ENCODE data around the gene MYOM3. TPM values are rescaled to one million over a fixed set of nuclear protein-coding genes. Genes with fewer than 3 reads are reported as not detected.

Gene MYOM3
- total and polyA plus RNA-seq, 2 of the 4 experiments (the other 2 are of a cell fraction) = 0.03 TPM; not detected in 1

GRCh38 chr1:24147194-24147593 lies 35.3 kb upstream of the MYOM3 start:
- intact Hi-C loops (cut with micrococcal nuclease) = no loop called here
- Histone ChIP-seq H2BK120ac (ENCODE audit: low read depth, low read length) (no peak overlapping the region), H3K4me2 (ENCODE audit: low read depth, low read length) (no peak overlapping the region), H2AK5ac (ENCODE audit: low read depth, low read length) (no peak overlapping the region), H3K4me1 (ENCODE audit: control insufficient read depth, insufficient read depth, low read length) (peaks cover 5% of the 10 kb centered on the region), H3K18ac (ENCODE audit: low read depth, low read length) (no peak overlapping the region), H3K9ac (ENCODE audit: low read depth, low read length) (no peak overlapping the region), H2AK9ac (replicated peaks; ENCODE audit: low read depth, low read length, poor library complexity) (no peak overlapping the region), H3K9me3 (ENCODE audit: control insufficient read depth, insufficient read depth, low read length) (no peaks in the 10 kb centered on the region), H3K23ac (ENCODE audit: low read depth, low read length) (no peak overlapping the region), H3K14ac (replicated peaks; ENCODE audit: low read depth, low read length) (no peak overlapping the region), H2AFZ (replicated peaks; ENCODE audit: low read length, poor library complexity) (no peak overlapping the region), H3K79me1 (ENCODE audit: low read depth in 1 of 2, low read length in 2 of 2) (no peaks in the 10 kb centered on the region), H2BK20ac (ENCODE audit: low read depth, low read length) (no peak overlapping the region), H4K8ac (ENCODE audit: low read depth in 2 of 2, low read length in 2 of 2) (no peak overlapping the region), H3K27me3 (ENCODE audit: control insufficient read depth, insufficient read depth, low read length) (peaks cover 57% of the 10 kb centered on the region), H2BK5ac (ENCODE audit: low read depth, low read length, poor library complexity, severe bottlenecking) (no peak overlapping the region), H4K91ac (ENCODE audit: insufficient read depth, low read depth, low read length) (no peak overlapping the region), H3K36me3 (ENCODE audit: control insufficient read depth, insufficient read depth, low read length) (no peaks in the 10 kb centered on the region), H3K27ac (ENCODE audit: insufficient read depth, low read length) (no peak overlapping the region), H3K56ac (ENCODE audit: extremely low read depth, insufficient read depth, low read length) (no peak overlapping the region), H4K5ac (ENCODE audit: low read depth, low read length) (no peak overlapping the region), H3K4ac (ENCODE audit: low read depth, low read length) (no peak overlapping the region), H3K9me1 (ENCODE audit: insufficient read depth, low read length) (peaks cover 5% of the 10 kb centered on the region; the same call in 1 of the 2 replicates), H2BK15ac (ENCODE audit: low read depth, low read length) (no peak overlapping the region), H4K20me1 (ENCODE audit: insufficient read depth, low read length) (no peaks in the 10 kb centered on the region), H3K4me3 (ENCODE audit: insufficient read depth, low read depth, low read length) (no peak overlapping the region)
- TF ChIP-seq POLR2A (IDR thresholded peaks at IDR 0.05; ENCODE audit: low read depth, low read length) = no peak
- TF ChIP-seq NFE2L2 (IDR thresholded peaks at IDR 0.05; ENCODE audit: low read depth, low read length) = no peak
- TF ChIP-seq MAFK (IDR thresholded peaks at IDR 0.05; ENCODE audit: low read depth, low read length) = no peak
- no peak for TF ChIP-seq RAD21 (IDR thresholded peaks at IDR 0.05; ENCODE audit: low read length)
- no peak for TF ChIP-seq SMC3 (IDR thresholded peaks at IDR 0.05; ENCODE audit: low read depth, low read length)
- no peak for TF ChIP-seq MAZ (IDR thresholded peaks at IDR 0.05; ENCODE audit: borderline replicate concordance, low read depth, low read length)
- TF ChIP-seq FOS (IDR thresholded peaks at IDR 0.05; ENCODE audit: low read depth, low read length) = no peak
- dilution Hi-C loops (cut with HindIII; ENCODE audit: low sequenced_read_pairs, unreplicated experiment) = no loop called here
- ChIA-PET POLR2A (ENCODE audit: unreplicated experiment) (no interaction called here), CTCF (no interaction called here)
- 71% methylated on average over 7 of the region's 9 CpGs; no CpG with 5 or more reads in 1 of the 2 experiments for WGBS, 2 experiments (ENCODE audit: extremely low coverage in 2 of 2, insufficient read length in 1 of 2)
- no TSS peak for BruUV-seq (replicated peaks)
- in situ Hi-C loops (cut with MboI; ENCODE audit: low sequenced_read_pairs) = no loop called here
- DNase-seq = no peak
- no peak for ATAC-seq (ENCODE audit: low read depth)
